ENCODE results near the gene MMD2.

DNA sequence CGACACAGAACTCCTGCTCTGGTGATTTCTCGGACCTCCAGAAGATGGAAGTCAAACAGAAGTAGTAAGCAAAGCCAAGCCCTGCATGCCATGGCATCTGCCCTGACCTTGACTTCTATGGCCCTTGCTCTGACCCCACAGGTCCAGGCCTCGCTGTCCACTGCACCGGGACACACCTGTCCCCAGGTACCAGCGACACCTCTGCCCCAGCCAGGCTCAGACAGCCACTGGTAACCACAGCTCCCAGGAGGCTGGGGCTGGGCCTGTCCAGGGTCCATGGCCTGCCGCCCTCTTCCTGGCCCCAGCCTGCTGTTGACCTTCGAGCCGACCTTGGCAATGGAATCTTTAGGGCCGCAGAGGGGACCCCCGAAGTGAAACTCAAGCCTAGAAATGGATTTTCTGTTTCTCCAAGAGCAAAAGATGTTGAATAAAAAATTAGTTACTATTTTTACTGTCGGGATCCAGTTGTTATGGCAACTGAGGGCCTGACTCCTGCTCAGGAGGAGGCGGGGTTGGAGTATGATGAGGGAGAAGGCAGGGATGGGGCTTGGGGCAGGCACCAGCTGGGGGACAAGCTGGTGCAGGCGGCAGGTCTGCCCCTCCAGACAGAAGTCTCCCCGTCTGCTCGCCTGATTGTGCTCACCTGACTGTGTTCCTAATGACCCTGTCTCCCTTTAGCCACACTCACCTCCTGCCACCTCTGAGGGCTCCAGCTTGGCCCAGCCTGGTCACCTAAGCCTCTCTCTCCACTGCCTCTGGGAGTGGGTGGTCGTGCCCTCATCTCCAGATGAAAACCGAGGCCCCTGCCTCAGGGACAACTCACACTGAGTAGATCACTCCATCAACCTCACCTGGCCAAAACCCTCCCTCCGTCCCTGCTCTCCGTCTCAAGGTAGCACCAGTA is 4.1 kb upstream of the MMD2 start:
- TF ChIP-seq POLR2AphosphoS5 (IDR thresholded peaks at IDR 0.05; ENCODE audit: low read depth) = no peak
- TF ChIP-seq, protein P1, sequence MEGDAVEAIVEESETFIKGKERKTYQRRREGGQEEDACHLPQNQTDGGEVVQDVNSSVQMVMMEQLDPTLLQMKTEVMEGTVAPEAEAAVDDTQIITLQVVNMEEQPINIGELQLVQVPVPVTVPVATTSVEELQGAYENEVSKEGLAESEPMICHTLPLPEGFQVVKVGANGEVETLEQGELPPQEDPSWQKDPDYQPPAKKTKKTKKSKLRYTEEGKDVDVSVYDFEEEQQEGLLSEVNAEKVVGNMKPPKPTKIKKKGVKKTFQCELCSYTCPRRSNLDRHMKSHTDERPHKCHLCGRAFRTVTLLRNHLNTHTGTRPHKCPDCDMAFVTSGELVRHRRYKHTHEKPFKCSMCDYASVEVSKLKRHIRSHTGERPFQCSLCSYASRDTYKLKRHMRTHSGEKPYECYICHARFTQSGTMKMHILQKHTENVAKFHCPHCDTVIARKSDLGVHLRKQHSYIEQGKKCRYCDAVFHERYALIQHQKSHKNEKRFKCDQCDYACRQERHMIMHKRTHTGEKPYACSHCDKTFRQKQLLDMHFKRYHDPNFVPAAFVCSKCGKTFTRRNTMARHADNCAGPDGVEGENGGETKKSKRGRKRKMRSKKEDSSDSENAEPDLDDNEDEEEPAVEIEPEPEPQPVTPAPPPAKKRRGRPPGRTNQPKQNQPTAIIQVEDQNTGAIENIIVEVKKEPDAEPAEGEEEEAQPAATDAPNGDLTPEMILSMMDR (conservative IDR thresholded peaks at IDR 0.05; ENCODE audit: low read depth in 2 of 2) = no peak
- TF ChIP-seq EZH2 (IDR thresholded peaks at IDR 0.05; ENCODE audit: low read depth, unreplicated experiment) = no peak
- TF ChIP-seq, protein P2, sequence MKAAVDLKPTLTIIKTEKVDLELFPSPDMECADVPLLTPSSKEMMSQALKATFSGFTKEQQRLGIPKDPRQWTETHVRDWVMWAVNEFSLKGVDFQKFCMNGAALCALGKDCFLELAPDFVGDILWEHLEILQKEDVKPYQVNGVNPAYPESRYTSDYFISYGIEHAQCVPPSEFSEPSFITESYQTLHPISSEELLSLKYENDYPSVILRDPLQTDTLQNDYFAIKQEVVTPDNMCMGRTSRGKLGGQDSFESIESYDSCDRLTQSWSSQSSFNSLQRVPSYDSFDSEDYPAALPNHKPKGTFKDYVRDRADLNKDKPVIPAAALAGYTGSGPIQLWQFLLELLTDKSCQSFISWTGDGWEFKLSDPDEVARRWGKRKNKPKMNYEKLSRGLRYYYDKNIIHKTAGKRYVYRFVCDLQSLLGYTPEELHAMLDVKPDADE (IDR thresholded peaks at IDR 0.05) = no peak

Measured in GM23338 (cell line).